Natural killer cell (primary cell): ENCODE results near the gene TYW1B. TPM values are rescaled to one million over a fixed set of nuclear protein-coding genes. Genes with fewer than 3 reads are reported as not detected.
A peak's percentile ranks its signal among the peaks of the same experiment; 100 is the strongest.
"Not testable (repeated sequence)": the region's sequence is repeated elsewhere in the genome, so short reads cannot be mapped to it uniquely, and the experiment has no call there.

Source experiments
- ATAC-seq, 3 donors: fragments of 150-1000 bp in 2 of 3; fragments of 200-7000 bp in 1 of 3; cut with Tn5 transposase; 1 replicate in 1 of 3; 2 replicates in 2 of 3; pipeline ENCODE4 v1.10.0; 2021; ENCODE audit warnings: mild to moderate bottlenecking in 2 of 3, moderate library complexity in 2 of 3
- DNase-seq, 2 donors: peaks; one replicate each; pipeline versions ENCODE4 v3.0.0 to v3.0.0-alpha.2; 2013 to 2021; ENCODE audit warnings: mixed read lengths in 1 of 2
- H3K27ac ChIP-seq: one replicate; pipeline ENCODE4 v1.5.1; 2013; ENCODE audit warnings: mild to moderate bottlenecking, low read length
- H3K27me3 ChIP-seq: one replicate; pipeline ENCODE4 v1.6.1; 2013; ENCODE audit warnings: low read length; ENCODE audit not compliant: control insufficient read depth, insufficient read depth
- H3K36me3 ChIP-seq: one replicate; pipeline ENCODE4 v1.6.1; 2013; ENCODE audit warnings: low read length; ENCODE audit not compliant: control insufficient read depth, insufficient read depth
- H3K4me1 ChIP-seq: one replicate; pipeline ENCODE4 v1.6.1; 2013; ENCODE audit warnings: low read length; ENCODE audit not compliant: control insufficient read depth, insufficient read depth
- H3K4me3 ChIP-seq: one replicate; pipeline ENCODE4 v1.5.1; 2013; ENCODE audit warnings: low read length
- H3K9me3 ChIP-seq: one replicate; pipeline ENCODE4 v1.6.1; 2013; ENCODE audit warnings: low read length; ENCODE audit not compliant: control insufficient read depth, insufficient read depth
- H3K27ac Mint-ChIP-seq, 2 donors: one replicate each; pipeline ENCODE4 v1.8.0; 2022; ENCODE audit warnings: mild to moderate bottlenecking in 2 of 2, mixed read lengths in 2 of 2, moderate library complexity in 1 of 2
- H3K27me3 Mint-ChIP-seq, 2 donors: one replicate each; pipeline ENCODE4 v1.8.0; 2022; ENCODE audit warnings: low read depth in 2 of 2, mixed read lengths in 2 of 2
- H3K36me3 Mint-ChIP-seq: one replicate; pipeline ENCODE4 v1.8.0; 2022; ENCODE audit warnings: mixed read lengths
- H3K4me1 Mint-ChIP-seq, 2 donors: one replicate each; pipeline ENCODE4 v1.8.0; 2022; ENCODE audit warnings: mixed read lengths in 2 of 2
- H3K4me3 Mint-ChIP-seq: one replicate; pipeline ENCODE4 v1.8.0; 2022; ENCODE audit warnings: mild to moderate bottlenecking, moderate library complexity, mixed read lengths
- H3K9me3 Mint-ChIP-seq, 2 donors: one replicate each; pipeline ENCODE4 v1.8.0; 2022; ENCODE audit warnings: mixed read lengths in 2 of 2
- CTCF ChIP-seq: fragments of 200-600 bp; IDR thresholded peaks from one replicate; pipeline ENCODE4 v1.8.0; 2022; ENCODE audit warnings: antibody characterized with exemption
- WGBS: methylation state at CpG from one replicate; pipeline ENCODE4 v1.1.7; 2013; ENCODE audit warnings: missing lambda C conversion rate; ENCODE audit not compliant: insufficient coverage; 5-methylcytosine and 5-hydroxymethylcytosine counted together
- intact Hi-C: fragments of 100-400 bp; cut with micrococcal nuclease; formaldehyde crosslinking; loops from one replicate; pipeline ENCODE4 v1.14.2; 2022
- total RNA-seq, 4 donors: library from RNA; stranded (reverse); fragments of 120-200 nt in 1 of 4; gene quantifications; one replicate each; pipeline versions ENCODE4 v1.2.3 to v1.2.4, GENCODE V29; 2013 to 2022

TYW1B gene
- total RNA-seq, 3 donors from 2014 or later (not counting 1 experiment from before 2014, with no cell fraction given): 7.2 to 12.9 (median 7.9) TPM

- no peaks in the 10 kb centered on the region for H3K4me1 ChIP-seq
- no peak for TF ChIP-seq CTCF
- H3K36me3 Mint-ChIP-seq: no peaks in the 10 kb centered on the region
- H3K36me3 ChIP-seq: no peaks in the 10 kb centered on the region
- no peaks in the 10 kb centered on the region for H3K27me3 Mint-ChIP-seq
- no peak overlapping the region for H3K27ac ChIP-seq
- H3K9me3 Mint-ChIP-seq: no peaks in the 10 kb centered on the region
- no peaks in the 10 kb centered on the region for H3K9me3 ChIP-seq
- no peak overlapping the region for H3K27ac Mint-ChIP-seq
- H3K27me3 ChIP-seq: no peaks in the 10 kb centered on the region
- H3K4me3 Mint-ChIP-seq: no peak overlapping the region
- no peak for ATAC-seq
- 100% methylated on average over 3 of the region's 4 CpGs for WGBS
- intact Hi-C loops: no loop called here
- H3K4me3 ChIP-seq: no peak overlapping the region
- no peaks in the 10 kb centered on the region for H3K4me1 Mint-ChIP-seq
- no peak for DNase-seq
Observed at GRCh38 chr7:72710983-72711382, 117.0 kb downstream of the TYW1B start.

GRCh38 chr7:72709909-72710308 is 118.1 kb downstream of the TYW1B start:
- Mint-ChIP-seq H3K4me3 (no peak overlapping the region), H3K27ac (no peak overlapping the region), H3K9me3 (no peaks in the 10 kb centered on the region), H3K36me3 (no peaks in the 10 kb centered on the region), H3K27me3 (no peaks in the 10 kb centered on the region), H3K4me1 (no peaks in the 10 kb centered on the region)
- Histone ChIP-seq H3K27me3 (no peaks in the 10 kb centered on the region), H3K4me1 (no peaks in the 10 kb centered on the region), H3K9me3 (no peaks in the 10 kb centered on the region), H3K4me3 (no peak overlapping the region), H3K27ac (no peak overlapping the region), H3K36me3 (no peaks in the 10 kb centered on the region)
- WGBS: 98% methylated on average over 8 of the region's 8 CpGs
- ATAC-seq (no peak), DNase-seq (no peak)
- intact Hi-C loops: no loop called here
- no peak for TF ChIP-seq CTCF

GRCh38 chr7:72708371-72709050 is 119.5 kb downstream of the TYW1B start:
- ATAC-seq, H3K4me3 ChIP-seq, H3K9me3 Mint-ChIP-seq, H3K27me3 ChIP-seq, DNase-seq, intact Hi-C loops, H3K36me3 Mint-ChIP-seq, H3K27me3 Mint-ChIP-seq, H3K4me1 ChIP-seq, H3K9me3 ChIP-seq, H3K27ac ChIP-seq, H3K4me3 Mint-ChIP-seq, H3K36me3 ChIP-seq, H3K27ac Mint-ChIP-seq, H3K4me1 Mint-ChIP-seq: not testable (repeated sequence)
- WGBS: 50% methylated on average over 2 of the region's 3 CpGs

- Mint-ChIP-seq H3K27me3 (no peaks in the 10 kb centered on the region), H3K36me3 (no peaks in the 10 kb centered on the region), H3K4me1 (no peaks in the 10 kb centered on the region), H3K4me3 (no peak overlapping the region), H3K9me3 (no peaks in the 10 kb centered on the region), H3K27ac (no peak overlapping the region)
- Histone ChIP-seq H3K27me3 (no peaks in the 10 kb centered on the region), H3K36me3 (no peaks in the 10 kb centered on the region), H3K27ac (no peak overlapping the region), H3K4me1 (no peaks in the 10 kb centered on the region), H3K4me3 (no peak overlapping the region), H3K9me3 (no peaks in the 10 kb centered on the region)
- no peak for TF ChIP-seq CTCF
- DNase-seq (no peak), ATAC-seq (no peak)
- WGBS: 67% methylated on average over 1 of the region's 1 CpG
- intact Hi-C loops: no loop called here
Observed at GRCh38 chr7:72706521-72706920, 121.5 kb downstream of the TYW1B start.

- H3K9me3 ChIP-seq, DNase-seq, H3K27ac Mint-ChIP-seq, H3K36me3 Mint-ChIP-seq, H3K36me3 ChIP-seq, H3K4me3 Mint-ChIP-seq, intact Hi-C loops, H3K9me3 Mint-ChIP-seq, H3K27me3 Mint-ChIP-seq, H3K4me3 ChIP-seq, H3K27ac ChIP-seq, H3K4me1 Mint-ChIP-seq, H3K27me3 ChIP-seq, H3K4me1 ChIP-seq: not testable (repeated sequence)
- 92% methylated on average over 3 of the region's 4 CpGs for WGBS
- peak in 1 of 3 donors; percentile 44 for ATAC-seq
Observed at GRCh38 chr7:72705693-72706092, 122.3 kb downstream of the TYW1B start.
